ENCODE data around the gene SLC6A9. TPM values are rescaled to one million over a fixed set of nuclear protein-coding genes. Genes with fewer than 3 reads are reported as not detected.

SLC6A9 gene
- total and polyA plus RNA-seq, 8 donors, result 1.9 to 23.4 (median 4.4) TPM

DNA sequence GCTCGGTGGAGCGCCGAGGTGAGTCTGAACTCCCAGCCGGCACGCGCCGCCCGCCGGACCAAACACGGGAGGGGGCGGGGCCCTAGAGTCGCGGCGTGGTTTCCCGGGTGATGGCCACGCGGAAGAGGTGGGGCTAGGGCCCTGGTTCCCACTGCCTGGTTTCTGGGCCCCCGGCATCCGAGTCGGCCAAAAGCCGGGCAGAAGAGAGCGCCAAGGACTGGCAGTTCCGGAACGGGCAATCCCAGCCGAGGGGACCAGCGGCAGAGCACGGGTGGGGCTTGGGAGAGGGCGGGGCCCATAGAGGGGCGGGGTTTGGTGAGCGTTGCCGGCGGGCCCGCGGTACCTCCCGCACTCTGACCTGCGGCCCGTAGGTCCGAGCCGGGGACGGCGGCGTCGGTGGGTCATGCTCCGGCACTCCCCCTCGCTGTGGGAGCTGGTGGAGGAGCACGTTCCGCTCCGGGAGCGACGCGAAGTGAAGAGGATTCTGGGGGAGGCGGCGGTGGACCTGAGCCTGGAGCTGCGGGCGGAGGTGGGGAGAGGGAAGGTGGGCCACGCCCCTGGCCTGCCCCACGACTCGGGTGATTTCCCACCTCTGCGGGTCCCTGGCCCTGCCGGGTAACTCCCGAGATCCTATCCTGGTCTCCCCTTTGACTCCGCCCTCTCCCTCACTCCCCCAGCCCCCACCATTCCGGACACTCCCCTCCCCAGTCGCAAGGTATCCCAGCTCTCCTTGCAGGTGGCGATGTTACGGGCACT is 39.6 kb downstream of the SLC6A9 start, which contains the start of gene CCDC24:
Gene CCDC24, plus strand, starts transcription at position 124 of the 756 bp plus-strand sequence. Its CDS starts 280 bp downstream, at position 404.
- intact Hi-C loops (cut with DNase I), result no loop called here
- Histone ChIP-seq H3K4me3 (peak within 1 kb of the TSS; percentile 57 to 87 (median 64)), H3K9me3 (no peaks in the 10 kb centered on the region), H3K27ac (peak within 1 kb of the TSS; percentile 73 to 89 (median 84)), H3K36me3 (no peaks in the 10 kb centered on the region), H3K4me1 (peaks cover 0 to 12% (median 5%) of the 10 kb centered on the region in 3 donors), H3K27me3 (no peaks in the 10 kb centered on the region)
- FAIRE-seq (no peak), ATAC-seq (peak; percentile 85 to 91 (median 88)), DNase-seq (peak; percentile 83 to 94 (median 90))
- 0 to 1% methylated on average over 42 to 66 of the region's 66 CpGs for WGBS, 2 donors
- TF ChIP-seq, protein P1, sequence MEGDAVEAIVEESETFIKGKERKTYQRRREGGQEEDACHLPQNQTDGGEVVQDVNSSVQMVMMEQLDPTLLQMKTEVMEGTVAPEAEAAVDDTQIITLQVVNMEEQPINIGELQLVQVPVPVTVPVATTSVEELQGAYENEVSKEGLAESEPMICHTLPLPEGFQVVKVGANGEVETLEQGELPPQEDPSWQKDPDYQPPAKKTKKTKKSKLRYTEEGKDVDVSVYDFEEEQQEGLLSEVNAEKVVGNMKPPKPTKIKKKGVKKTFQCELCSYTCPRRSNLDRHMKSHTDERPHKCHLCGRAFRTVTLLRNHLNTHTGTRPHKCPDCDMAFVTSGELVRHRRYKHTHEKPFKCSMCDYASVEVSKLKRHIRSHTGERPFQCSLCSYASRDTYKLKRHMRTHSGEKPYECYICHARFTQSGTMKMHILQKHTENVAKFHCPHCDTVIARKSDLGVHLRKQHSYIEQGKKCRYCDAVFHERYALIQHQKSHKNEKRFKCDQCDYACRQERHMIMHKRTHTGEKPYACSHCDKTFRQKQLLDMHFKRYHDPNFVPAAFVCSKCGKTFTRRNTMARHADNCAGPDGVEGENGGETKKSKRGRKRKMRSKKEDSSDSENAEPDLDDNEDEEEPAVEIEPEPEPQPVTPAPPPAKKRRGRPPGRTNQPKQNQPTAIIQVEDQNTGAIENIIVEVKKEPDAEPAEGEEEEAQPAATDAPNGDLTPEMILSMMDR (IDR thresholded peaks at IDR 0.05), result no peak

DNA sequence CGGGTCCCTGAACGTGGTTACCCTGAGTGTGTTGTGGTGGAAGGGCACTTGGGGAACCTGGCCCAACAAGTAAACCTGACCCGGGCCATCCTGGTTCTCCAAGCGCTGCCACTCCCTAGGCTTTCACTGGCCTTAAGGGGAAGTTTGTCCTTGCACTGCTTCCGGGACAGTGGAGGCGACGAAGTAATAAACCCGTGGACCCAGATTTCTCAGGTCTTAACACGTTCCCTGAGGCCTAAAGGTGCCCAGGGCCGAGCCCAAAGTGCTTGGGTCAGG is 40.1 kb downstream of the SLC6A9 start:
- peak overlapping the region; percentile 73 to 89 (median 84) for H3K27ac ChIP-seq
- no peaks in the 10 kb centered on the region for H3K27me3 ChIP-seq
- peak overlapping the region; percentile 57 to 87 (median 64) for H3K4me3 ChIP-seq
- no peaks in the 10 kb centered on the region for H3K9me3 ChIP-seq
- DNase-seq, result no peak
- 0 to 1% methylated on average over 10 of the region's 10 CpGs for WGBS, 2 donors
- intact Hi-C loops (cut with DNase I), result no loop called here
- no peak for FAIRE-seq
- H3K4me1 ChIP-seq, result peaks cover 0 to 12% (median 5%) of the 10 kb centered on the region in 3 donors
- TF ChIP-seq, protein P1 (IDR thresholded peaks at IDR 0.05), result no peak
- no peaks in the 10 kb centered on the region for H3K36me3 ChIP-seq
- ATAC-seq, result peak in 1 of 4 donors; percentile 34

DNA sequence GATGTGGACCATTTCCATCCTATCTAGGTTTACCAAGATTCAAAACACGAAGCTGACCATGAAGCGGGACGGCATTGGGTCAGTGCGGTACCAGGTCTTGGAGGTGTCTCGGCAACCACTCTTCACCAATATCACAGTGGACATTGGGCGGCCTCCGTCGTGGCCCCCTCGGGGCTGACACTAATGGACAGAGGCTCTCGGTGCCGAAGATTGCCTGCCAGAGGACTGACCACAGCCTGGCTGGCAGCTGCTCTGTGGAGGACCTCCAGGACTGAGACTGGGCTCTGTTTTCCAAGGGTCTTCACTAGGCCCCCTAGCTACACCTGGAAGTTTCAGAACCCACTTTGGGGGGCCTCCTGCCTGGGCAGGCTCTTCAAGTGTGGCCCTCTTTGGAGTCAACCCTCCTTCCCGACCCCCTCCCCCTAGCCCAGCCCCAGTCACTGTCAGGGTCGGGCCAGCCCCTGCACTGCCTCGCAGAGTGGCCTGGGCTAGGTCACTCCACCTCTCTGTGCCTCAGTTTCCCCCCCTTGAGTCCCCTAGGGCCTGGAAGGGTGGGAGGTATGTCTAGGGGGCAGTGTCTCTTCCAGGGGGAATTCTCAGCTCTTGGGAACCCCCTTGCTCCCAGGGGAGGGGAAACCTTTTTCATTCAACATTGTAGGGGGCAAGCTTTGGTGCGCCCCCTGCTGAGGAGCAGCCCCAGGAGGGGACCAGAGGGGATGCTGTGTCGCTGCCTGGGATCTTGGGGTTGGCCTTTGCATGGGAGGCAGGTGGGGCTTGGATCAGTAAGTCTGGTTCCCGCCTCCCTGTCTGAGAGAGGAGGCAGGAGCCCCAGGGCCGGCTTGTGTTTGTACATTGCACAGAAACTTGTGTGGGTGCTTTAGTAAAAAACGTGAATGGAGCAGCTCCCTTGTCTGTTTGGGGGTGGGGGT is 40.7 kb downstream of the SLC6A9 start:
- H3K27me3 ChIP-seq, result no peaks in the 10 kb centered on the region
- intact Hi-C loops (cut with DNase I), result no loop called here
- 61 to 65% methylated on average over 19 of the region's 19 CpGs for WGBS, 2 donors
- no peaks in the 10 kb centered on the region for H3K9me3 ChIP-seq
- H3K27ac ChIP-seq, result peak overlapping the region; percentile 73 to 89 (median 84)
- ATAC-seq (peak in 1 of 4 donors; percentile 1), FAIRE-seq (no peak), DNase-seq (peak in 2 of 6 donors; percentile 53 to 74)
- TF ChIP-seq, protein P1 (IDR thresholded peaks at IDR 0.05), result no peak
- peaks cover 0 to 12% (median 5%) of the 10 kb centered on the region in 3 donors for H3K4me1 ChIP-seq
- H3K36me3 ChIP-seq, result no peaks in the 10 kb centered on the region
- H3K4me3 ChIP-seq, result peak overlapping the region in 3 of 4 donors; percentile 57 to 87 (median 63)

DNA sequence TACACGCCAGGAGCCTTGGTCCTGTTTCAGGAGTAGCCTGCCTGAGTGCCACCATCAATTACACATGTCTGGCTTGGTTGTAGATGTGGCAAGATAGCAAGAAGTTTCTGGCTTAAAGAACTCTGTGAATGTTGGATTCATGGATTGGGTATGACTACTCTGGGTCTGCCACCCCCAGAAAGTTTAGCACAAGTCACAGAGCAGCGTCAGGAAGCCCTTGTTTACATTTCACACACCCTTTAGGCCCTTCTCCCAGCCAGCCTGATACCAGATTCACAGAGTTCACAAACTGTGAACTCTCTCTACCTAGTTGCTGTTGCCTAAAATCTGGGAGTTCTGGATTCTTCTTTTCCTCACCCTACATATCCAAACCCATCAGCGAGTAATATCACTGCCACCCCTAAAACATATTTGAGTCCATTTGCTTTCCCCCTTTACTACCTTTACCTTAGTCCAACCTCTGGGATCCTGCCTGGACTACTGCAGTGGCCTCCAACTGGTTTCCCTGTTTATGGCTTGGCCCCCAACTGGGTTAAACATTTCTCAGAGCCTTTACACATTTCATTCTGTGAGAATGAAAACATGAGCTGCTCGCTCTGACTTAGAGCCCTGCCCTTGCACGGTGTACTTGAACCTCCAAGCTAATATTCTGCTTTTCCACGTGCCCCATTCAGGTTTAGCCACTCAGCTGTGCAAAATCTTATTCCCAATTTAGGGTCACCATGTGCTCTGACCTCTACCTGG is 43.9 kb downstream of the SLC6A9 start:
- ATAC-seq (no peak), DNase-seq (no peak), FAIRE-seq (no peak)
- Histone ChIP-seq H3K4me3 (no peak overlapping the region), H3K9me3 (no peaks in the 10 kb centered on the region), H3K36me3 (no peaks in the 10 kb centered on the region), H3K27ac (no peak overlapping the region), H3K4me1 (peaks cover 0 to 9% (median 5%) of the 10 kb centered on the region in 3 donors), H3K27me3 (no peaks in the 10 kb centered on the region)
- intact Hi-C loops (cut with DNase I), result no loop called here
- WGBS, 2 donors, result 73% methylated on average over 6 of the region's 6 CpGs
- TF ChIP-seq, protein P1 (IDR thresholded peaks at IDR 0.05), result no peak
